Endometrial microvascular endothelial cells (primary cell): ENCODE measurements around the gene LSM3. TPM values are rescaled to one million over a fixed set of nuclear protein-coding genes. Genes with fewer than 3 reads are reported as not detected.

Experiments used
- in situ Hi-C: cut with HindIII; loops from 2 replicates; pipeline ENCODE4 v1.10.0; 2017; ENCODE audit warnings: low sequenced_read_pairs, low pct_unique_long_range_greater_than_20kb; ENCODE audit errors: inconsistent ontology term
- total RNA-seq: library from RNA; depleted of rRNA; stranded (reverse); fragments of >200 nt; gene quantifications from one replicate; pipeline ENCODE4 v1.2.3, GENCODE V29; 2015; ENCODE audit errors: inconsistent ontology term

The LSM3 gene
- total RNA-seq, 1 donor from 2014 or later = 15.6 TPM

DNA sequence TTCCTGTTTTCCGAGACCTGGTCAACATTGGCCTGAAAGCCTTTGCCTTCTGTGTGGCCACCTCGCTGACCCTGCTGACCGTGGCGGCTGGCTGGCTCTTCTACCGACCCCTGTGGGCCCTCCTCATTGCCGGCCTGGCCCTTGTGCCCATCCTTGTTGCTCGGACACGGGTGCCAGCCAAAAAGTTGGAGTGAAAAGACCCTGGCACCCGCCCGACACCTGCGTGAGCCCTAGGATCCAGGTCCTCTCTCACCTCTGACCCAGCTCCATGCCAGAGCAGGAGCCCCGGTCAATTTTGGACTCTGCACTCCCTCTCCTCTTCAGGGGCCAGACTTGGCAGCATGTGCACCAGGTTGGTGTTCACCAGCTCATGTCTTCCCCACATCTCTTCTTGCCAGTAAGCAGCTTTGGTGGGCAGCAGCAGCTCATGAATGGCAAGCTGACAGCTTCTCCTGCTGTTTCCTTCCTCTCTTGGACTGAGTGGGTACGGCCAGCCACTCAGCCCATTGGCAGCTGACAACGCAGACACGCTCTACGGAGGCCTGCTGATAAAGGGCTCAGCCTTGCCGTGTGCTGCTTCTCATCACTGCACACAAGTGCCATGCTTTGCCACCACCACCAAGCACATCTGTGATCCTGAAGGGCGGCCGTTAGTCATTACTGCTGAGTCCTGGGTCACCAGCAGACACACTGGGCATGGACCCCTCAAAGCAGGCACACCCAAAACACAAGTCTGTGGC lies 36.8 kb upstream of the LSM3 start:
- in situ Hi-C loops = no loop called here

DNA sequence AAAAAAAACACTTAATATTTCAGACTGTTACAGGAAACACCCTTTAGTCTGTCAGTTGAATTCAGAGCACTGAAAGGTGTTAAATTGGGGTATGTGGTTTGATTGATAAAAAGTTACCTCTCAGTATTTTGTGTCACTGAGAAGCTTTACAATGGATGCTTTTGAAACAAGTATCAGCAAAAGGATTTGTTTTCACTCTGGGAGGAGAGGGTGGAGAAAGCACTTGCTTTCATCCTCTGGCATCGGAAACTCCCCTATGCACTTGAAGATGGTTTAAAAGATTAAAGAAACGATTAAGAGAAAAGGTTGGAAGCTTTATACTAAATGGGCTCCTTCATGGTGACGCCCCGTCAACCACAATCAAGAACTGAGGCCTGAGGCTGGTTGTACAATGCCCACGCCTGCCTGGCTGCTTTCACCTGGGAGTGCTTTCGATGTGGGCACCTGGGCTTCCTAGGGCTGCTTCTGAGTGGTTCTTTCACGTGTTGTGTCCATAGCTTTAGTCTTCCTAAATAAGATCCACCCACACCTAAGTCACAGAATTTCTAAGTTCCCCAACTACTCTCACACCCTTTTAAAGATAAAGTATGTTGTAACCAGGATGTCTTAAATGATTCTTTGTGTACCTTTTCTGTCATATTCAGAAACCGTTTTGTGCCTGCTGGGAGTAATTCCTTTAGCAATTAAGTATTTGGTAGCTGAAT lies 35.9 kb upstream of the LSM3 start:
- in situ Hi-C loops = no loop called here

DNA sequence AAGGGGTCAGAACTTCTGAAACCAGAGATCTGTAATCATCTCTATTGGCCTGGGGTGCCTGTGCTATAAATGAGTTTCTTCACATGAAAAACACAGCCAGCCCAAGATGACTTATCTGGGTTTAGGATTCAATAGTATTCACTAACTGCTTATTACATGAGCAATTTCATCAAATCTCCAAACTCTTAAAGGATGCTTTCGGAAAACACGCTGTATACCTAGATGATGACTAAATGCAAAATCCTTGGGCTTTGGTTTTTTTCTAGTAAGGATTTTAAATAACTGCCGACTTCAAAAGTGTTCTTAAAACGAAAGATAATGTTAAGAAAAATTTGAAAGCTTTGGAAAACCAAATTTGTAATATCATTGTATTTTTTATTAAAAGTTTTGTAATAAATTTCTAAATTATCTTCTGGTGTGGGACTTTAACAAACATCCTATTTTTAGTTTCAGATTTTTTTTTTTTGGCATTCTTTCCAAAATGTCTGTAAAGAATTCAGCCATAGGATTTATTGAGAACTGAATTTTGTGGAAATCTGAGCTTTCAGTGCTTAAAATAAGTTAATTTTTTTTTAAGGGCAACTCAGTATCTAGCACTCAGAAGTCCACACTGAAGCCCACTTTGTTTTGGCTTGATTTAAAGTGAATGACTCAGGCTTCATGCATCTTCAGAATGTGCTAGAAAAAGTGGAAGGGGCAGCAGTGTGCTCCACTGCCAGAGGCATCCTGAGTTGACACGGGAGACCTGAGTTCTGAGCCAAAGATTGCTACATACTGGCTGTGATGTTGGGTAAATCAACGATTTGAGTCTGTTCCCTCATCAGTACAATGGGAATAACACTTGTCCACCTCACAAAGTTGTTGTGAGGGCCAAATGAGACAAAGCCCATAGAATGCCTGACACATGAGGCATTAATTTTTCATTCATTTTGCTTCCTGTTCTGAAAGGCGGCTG lies 35.1 kb upstream of the LSM3 start:
- in situ Hi-C loops = no loop called here

DNA sequence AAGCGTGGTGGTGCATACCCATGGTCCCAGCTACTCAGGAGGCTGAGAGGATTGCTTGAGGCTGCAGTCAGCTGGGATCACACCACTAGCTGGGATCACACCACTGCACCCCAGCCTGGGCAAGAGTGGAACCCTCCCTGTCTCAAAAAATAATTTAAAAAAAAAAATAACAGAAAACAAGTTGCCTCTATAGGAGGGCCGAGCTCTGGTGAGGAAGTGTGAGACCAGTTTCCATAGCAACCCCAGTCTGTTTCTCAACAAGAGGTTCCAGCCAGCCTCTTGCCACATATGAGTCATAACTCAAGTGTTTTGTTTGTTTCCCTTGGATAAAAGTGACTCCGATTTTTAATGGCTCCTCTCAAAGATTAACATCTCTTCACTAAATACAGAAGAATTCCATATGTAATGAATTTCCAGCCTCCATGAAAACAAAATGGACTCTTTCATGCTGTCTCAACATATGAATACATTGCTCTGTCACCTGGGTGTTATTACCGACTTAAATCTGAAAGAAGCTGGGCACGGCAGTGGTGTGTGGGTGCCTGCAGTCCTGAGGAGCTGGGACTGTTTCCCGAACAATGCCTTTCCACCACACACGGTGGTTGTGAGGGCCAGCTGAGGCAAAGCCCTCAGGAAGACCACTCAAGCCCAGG lies 34.1 kb upstream of the LSM3 start:
- in situ Hi-C loops = no loop called here

- in situ Hi-C loops = no loop called here
Observed at GRCh38 chr3:14145236-14145635, 33.4 kb upstream of the LSM3 start.

- in situ Hi-C loops = no loop called here
Observed at GRCh38 chr3:14145670-14146380, 32.8 kb upstream of the LSM3 start.

GRCh38 chr3:14146381-14147065 lies 32.1 kb upstream of the LSM3 start:
- in situ Hi-C loops = no loop called here

DNA sequence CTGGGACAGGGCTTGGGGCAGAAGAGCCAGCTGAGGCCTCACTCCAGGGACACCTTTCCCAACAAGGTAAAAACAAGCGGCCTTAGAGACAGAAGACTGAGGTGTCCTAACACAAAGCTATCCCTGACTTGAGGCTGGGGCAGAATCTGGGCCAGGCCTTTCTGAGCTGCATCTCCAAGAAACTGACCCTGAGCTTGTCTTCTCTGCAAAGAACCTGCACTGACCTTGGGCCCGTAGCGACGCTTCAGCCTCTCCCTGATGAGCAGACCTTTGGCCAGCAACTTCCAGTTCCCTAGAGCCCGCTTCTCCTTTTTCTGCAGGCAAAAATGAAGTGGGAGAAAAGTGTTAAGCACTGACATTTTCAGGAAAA lies 31.6 kb upstream of the LSM3 start:
- in situ Hi-C loops = no loop called here

GRCh38 chr3:14147617-14148016 lies 31.0 kb upstream of the LSM3 start:
- in situ Hi-C loops = no loop called here

- in situ Hi-C loops = no loop called here
Observed at GRCh38 chr3:14148041-14148985, 30.3 kb upstream of the LSM3 start.

- in situ Hi-C loops = no loop called here
Observed at GRCh38 chr3:14150078-14150477, 28.5 kb upstream of the LSM3 start.

GRCh38 chr3:14150491-14151230 lies 28.0 kb upstream of the LSM3 start:
- in situ Hi-C loops = no loop called here

DNA sequence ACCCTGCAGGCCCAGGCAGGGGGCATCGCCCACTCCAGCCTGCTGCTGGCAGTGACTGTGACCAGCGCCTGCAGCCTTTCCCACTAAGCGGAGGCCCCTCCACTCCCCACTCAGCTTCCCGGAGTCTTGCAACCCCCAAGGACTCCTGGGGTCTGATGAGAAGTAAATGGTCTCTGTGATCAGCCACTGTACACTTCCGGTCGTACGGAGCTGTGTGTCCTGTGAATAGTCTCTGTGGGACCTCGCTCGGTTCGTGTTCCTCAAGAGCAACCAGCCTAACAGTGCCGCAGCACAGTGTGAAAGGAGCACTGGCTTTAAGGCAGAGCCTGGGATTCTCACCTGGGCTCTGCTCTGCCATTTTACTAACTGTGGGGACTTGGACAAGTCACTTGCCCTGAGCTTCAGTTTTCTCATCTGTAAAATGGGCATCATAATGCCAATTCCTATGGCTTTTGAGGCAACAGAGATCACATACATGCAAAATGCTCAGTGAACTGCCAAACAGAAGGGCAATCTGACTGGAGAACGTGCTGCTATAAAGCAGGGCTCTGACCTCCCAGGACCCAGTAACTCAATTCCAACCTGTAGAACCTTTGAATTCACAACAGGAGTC lies 27.0 kb upstream of the LSM3 start:
- in situ Hi-C loops = no loop called here

DNA sequence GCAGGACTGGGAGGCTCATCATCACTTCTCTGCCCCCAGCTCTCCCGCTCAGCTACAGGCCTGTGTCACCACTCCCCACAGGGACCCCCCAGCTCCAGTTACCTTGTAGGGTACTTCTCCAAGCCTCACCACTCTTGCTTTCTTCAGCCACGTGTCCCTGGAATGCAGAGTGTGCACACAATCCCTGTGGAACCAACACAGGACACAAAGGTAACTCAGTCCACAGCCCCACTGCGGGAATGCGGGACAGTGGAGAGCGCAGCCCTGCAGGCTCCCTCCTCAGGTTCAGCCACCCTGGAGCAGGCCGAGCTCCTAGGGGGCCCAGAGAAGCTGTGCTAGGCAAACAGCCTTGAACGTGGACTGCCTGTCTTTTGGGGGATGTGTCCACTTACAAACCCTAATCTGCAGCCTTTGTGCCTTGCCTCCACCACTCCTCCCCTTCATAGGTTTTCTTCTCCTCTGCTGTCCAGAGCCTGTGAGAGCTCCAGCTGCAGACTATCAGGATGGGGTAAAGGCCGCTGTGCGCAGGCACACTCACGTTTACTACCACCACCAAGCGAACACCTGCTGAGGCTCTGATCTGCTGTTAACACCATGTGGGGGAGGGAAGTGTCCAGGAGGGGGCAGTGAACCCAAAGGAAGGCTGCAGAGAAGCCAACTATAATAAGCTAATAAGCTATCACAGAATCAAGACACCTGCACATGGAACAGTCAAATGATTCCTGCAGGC lies 26.2 kb upstream of the LSM3 start:
- in situ Hi-C loops = no loop called here

GRCh38 chr3:14152963-14153355 lies 25.7 kb upstream of the LSM3 start:
- in situ Hi-C loops = no loop called here
